DMS 273 (cell line): ENCODE measurements around the gene TEX264.

Experiments
- DNase-seq: peaks from one replicate; lab custom pipeline; 2025; ENCODE audit not compliant: unreplicated experiment; lab: John Stamatoyannopoulos, UW

The TEX264 gene

DNA sequence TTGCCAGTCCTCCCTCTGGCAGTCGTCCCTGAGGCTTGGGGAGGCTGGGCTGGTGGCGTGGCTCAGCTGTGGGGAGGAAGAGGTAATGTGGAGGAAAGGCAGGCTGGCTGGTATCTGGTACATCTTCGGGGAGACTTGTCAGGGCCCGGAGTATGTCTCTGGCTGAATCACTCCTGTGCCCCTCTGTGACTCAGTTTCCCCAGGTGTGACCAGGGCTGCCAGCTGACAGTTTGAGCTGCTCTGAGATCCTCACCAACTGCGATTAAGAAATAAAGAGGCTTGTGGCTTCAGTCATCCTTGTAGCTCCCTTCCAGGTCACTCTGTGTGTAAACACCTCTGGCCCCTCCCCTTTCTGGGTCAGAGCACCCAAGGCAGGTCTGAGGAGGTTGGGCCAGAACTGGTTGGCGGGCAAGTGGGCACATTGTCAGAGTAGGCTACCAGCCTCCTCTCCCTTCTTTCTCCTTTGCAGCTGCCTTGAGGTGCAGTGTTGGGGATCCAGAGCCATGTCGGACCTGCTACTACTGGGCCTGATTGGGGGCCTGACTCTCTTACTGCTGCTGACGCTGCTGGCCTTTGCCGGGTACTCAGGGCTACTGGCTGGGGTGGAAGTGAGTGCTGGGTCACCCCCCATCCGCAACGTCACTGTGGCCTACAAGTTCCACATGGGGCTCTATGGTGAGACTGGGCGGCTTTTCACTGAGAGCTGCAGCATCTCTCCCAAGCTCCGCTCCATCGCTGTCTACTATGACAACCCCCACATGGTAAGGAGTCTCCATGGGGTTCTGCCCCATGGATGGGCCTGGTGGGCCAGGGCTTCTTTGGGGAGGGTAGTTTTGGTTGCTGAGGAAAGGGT, 3.0 kb downstream of the TEX264 start:
- no peak for DNase-seq

DNA sequence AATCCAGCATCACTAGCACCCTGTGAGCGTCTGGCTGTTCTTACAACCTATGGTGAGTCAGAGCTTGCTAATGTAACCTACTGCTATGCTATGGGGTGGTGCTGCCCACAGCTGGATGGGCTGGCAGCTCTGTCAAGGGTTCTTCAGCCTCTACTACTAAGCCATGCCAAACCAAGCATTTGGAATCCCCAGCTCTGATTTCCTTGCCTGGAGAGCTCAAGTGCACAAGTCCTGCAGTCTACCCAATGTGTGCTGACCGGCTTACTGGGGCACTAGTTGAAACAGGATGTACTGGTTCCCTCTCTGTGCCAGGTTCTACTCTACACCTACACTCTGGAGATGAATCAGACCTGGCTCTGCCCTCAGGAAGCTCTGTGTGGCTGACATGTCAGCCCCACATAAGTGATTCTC, 4.2 kb downstream of the TEX264 start:
- no peak for DNase-seq

DNA sequence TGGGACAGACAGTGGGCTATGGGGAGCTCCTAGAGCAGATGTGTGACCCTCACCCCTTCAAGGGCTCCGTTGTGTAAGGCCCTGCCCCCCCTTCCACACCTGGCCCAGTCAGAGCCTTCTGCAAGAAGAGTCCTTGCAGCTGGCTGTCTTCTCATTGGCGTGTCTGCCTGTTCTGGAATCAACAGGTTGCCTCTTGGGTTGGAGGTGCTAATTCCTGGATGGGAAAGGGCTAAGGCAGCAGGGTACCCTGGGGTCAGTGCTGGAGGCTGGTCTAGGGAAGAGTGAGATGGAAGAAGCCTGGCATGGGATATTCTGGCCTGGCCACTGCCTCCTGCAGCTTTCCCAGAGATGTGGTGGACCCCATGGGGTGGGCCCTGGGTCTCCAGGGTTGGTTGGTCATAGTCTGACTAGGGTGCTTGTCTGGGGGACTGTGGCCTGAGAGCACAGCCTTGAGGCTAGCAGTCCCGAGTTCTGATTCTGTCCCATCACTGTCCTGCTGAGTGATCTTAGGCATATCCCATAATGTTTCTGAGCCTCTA, 5.1 kb downstream of the TEX264 start:
- no peak for DNase-seq

DNA sequence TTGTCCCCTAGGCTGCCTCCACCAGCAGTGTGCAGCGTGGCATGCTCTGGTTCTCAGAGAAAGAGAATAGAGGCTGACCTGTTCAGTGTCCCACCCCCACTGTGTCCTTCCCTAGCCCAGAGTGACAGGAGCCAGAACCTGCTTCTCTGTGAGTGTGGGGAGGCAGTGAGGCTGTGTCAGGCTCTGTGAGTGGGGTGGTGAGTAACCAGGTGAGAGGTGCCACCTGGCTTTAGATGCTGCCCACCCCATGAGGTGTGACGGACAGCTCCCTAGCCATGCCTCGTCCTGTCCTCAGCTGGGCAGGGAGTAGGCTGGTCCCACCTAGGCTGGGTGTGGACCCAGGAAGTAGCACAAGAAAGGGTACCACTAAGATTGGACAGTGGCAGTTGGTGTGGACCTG, 6.3 kb downstream of the TEX264 start:
- no peak for DNase-seq

DNA sequence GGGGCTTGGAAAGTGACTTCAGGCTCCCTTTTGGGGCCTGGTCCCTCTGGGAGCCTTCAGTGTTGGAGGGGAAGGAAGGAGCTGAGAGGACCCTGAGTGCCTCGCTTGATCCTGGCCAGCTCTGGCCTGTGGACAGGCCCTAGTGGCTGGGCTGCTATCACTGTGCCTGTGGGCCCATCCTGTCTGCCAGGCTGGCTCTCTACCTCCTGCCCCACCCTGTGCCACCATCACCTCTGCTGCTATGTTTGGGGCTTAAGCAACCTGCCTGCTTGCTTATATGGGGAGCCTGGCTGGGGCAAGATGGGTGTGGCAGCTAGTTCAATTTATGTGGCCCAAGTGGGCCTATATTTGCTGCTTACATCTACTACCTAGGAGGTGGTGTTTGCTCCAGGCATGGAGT, 7.1 kb downstream of the TEX264 start:
- no peak for DNase-seq

DNA sequence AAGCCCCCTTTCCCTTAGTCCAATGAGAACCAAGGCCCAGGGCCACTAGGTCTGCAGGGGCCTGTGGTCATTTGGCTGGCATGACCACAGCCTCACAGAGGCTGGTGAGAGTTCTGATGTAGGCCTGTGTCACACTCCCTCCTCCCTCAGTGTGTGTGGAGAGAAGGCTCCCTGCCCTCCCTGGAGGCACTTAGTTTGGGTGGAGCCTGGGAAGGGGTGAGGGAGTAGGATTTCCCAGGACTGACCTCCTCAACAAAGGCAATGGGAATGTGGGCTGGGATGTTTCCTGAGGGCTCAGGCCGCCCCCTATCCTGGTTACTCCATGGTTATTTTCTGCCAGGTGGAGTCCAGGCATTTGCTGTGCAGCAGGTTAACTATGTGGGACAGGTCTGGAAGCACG, 7.6 kb downstream of the TEX264 start:
- DNase-seq, result no peak

DNA sequence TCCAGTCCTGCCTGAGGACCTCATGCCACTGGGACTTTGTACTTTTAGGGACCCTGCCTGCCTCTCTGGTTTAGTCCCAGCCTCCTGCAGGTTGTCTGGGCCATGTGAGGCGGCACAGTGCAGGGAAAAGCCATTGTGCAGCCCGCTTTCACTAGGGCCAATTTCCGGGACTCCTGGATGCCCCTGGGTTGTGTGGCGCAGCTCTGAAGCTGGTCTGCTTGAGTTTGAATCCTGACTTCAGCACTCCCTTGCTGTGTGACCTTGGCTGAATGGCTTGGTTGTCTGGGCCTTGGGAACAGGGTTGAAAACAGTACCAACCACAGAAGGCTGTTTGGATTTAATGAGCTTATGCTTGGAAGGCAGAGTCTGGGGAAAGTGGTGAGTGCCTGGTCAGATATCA, 8.3 kb downstream of the TEX264 start:
- DNase-seq, result no peak

DNA sequence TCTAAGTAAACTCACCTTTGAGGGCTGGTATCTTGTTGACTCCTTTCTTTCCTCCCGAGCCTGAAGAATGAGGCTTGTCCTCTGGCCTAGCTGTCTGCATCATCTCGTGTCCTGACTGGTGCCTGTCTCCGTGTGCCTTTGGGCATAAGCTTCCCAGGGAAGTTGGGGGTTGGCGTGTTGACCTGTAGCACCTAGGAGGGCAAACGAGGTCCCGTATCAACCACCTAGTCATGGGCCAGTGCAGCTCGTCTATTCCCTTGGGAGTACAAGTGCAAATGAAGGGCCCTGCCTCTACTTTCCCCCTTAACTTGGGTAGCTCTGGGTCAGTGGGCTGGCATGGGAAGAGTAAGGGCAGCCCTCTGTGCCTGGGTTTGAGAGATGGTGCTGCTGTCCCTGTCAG, 8.7 kb downstream of the TEX264 start:
- DNase-seq, result no peak

DNA sequence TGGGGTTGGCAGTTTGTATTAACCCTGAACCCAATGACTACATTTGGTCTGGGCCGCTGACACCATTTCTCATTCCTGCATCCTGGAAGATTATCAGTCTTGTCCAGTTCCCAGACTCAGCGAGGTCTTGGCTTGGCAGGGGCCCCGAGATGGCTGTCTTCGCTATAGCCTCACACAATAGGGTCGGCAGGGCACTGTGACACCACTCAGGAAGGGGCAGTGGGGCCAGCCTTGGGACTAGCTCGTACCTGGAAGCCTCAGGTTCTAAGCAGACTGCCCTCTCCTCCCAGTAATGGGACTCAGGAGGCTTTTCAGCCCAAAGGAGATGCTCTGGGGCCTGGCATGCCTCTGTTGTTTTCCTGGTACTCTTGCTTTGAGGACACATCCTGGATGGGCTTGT, 9.1 kb downstream of the TEX264 start:
- no peak for DNase-seq

DNA sequence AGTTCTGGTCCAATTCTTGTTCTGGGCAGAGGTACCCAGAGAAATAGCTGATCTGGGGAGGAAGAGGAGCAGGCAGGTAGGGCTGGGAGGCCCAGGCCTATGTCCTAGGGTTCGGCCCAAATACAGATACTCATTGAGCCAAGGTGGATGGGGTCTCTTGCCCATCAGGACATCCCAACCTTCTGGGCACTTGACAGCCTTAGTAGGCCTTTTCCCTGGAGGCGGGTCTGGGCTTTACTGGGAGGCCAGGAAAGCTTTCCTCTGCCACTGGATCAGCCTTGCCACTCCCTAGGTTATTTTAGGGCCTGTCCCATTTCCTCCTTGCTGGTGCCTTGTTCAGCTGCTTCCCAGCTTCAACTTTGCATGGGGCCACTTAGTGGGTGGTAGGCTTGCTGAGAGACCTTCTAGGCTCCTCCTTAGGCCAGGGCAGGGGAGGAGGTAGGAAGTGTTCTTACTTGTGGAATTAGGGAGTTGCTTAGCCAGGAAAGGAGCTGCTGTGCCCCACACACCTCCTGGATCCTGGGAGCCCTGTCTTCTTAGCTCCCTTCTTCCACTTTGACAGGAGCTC, 9.7 kb downstream of the TEX264 start:
- no peak for DNase-seq

DNA sequence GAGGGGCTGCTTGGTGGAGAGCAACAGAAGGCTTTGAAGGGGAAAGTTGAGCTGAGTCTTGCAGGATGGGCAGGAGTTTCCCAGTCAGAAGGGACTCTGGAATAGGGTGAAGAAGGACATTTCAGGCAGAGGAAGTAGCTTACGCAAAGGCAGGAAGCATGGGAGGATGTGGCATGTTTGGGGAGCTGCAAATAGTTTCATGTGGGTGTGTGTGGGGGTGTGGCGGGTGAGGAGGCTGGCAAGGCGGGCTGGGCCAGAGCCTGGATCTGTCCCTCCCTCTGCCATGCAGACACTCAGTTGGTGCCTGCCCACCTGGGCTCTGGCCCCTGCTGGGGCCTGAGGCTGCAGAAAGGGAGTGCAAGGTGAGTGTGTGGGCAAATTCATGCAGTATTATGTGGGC, 10.4 kb downstream of the TEX264 start:
- no peak for DNase-seq

DNA sequence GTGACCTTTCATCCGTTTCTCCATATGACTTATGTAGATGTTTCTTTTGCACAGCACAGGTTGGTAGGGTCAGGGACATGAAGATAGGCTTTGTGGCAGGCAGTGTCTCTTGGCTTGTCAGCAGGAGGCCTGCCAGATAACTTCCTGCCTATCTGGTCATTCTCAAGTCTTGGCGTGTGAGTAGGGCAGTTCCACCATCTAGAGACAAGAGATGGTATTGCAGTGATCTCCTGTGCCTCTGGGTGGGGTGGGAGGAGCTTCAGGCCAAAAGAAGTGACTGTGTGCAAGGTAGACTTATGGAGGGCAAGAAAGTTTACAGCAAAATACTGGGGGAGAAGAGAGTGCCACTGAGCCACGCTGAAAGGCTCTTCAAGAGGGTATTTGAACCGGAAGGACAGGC, 11.0 kb downstream of the TEX264 start:
- DNase-seq, result peak; percentile 78

DNA sequence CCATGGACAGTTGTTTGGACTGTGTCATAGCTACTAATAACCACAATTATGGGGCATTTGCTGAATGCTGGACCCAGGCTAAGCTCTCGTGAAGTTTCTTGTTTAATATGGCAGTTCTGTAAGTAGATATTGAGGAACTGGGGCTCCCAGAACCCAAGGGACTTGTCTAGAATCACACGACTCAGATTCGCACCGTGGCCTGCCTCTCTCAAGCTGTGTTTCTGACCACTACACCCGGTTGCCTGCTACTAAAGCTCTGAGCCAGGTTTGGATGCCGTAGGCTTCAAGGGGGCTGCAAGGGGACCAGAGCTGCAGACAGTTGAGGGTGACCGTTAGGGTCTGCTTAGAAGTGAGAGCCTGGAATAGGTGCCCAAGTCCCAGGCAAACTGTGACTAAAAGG, 11.5 kb downstream of the TEX264 start:
- no peak for DNase-seq

DNA sequence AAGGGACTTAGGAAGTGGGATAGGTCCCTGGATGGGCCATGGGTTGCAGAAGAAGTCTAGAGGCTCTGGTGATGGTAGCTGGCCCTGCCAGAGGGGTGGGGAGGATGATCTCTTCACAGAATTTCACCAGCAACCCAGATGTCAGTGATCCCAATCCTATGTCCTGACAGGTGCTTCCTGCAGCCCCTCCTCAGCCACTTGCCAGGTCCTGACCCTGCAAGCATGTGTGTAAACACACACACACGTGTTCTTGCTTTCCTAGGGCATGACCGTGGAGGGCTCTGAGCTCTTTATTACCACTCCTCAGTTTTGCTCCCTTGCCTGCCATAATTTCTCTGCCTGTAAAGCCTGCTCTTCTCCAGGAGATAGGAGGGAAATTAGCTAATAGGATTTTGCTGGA, 12.5 kb downstream of the TEX264 start:
- DNase-seq, result no peak

DNA sequence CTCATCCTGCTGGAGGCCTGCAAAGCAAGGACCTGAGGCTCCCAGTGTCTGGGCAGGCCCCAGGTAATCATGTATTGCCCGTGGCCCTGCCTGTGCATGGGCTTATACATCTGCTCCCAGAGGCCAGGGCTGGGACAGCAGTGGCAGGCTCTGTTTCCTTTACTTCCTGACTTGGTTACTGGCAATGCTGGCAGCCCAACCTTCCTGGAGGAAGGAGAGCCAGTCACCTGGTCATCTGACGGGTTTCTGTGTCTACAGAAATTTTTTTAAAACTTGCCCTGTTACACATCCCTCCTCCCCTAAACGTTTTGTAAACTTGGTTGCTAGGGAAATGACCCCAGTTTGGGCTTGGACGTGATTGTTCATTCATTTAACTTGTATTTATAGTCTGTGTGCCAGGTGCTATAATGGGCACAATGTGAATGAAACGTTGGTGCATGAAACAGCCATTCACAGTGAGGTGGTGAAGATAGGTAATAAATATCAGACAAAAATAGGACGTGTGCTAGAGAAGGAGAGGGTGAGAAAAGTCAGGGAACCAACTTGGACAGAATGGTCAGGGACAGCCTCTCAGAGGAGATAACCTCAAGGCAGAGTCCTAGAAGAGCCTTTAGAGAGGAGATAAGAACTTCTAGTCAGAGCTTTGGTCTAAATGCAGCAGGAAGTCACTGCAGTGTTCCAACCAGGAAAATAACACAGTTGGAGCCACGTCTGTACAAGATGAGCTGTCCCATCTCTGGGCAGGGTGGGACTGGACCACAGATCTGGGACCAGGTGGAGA, 14.1 kb downstream of the TEX264 start:
- DNase-seq, result no peak

DNA sequence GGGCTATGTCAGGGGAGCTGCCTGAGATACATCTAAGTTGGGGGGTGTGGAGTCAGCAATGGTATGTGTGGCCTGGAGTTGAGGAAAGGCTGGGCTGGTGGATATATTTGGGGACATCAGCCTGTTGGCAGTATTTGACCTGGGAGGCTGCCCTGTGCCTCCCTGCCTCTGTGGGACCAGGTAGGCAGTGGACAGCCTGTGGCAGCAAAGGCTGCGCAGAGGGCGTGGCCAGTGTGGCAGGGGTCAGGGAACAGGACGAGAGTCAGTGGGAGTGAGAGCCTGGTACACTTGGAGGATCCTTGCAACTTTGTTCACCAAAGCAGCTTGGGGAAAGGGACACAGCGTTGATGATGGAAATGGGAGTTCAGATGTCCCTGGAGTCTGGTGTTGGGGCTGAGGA, 15.0 kb downstream of the TEX264 start:
- no peak for DNase-seq

DNA sequence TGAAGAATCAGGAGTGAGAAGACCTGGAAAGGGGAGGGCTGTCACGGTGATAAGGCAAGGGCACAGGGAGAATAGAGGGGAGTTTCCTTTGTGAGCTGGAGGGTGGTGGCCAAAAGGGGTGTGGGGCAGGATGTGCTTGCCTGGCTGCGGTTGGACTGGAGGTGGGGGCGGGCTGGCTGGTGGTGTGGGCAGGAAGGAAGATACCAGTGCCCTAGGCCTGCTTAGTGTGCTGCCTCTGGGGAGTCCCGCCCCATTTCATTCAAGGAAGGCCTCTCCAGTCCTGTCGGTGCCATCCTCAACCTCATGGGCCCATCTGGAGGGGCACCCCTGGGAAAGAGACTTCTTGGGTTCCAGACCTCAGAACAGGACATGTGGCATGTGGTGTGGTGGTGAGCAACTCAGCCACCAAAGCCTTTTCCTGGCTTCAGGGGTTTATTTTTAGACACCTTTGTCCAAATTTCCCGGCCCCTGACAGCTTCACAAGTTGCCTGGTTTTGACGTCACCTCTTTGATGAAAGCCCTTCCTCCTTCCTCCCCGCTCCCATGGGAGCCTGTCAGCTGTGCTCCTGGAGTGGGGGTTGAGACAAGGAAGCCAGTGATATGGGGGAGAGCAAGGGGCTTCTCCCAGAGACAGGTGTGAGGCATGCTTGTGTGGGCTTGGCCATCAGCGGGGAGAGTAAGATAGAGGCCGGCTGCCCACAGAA, 15.6 kb downstream of the TEX264 start:
- no peak for DNase-seq

DNA sequence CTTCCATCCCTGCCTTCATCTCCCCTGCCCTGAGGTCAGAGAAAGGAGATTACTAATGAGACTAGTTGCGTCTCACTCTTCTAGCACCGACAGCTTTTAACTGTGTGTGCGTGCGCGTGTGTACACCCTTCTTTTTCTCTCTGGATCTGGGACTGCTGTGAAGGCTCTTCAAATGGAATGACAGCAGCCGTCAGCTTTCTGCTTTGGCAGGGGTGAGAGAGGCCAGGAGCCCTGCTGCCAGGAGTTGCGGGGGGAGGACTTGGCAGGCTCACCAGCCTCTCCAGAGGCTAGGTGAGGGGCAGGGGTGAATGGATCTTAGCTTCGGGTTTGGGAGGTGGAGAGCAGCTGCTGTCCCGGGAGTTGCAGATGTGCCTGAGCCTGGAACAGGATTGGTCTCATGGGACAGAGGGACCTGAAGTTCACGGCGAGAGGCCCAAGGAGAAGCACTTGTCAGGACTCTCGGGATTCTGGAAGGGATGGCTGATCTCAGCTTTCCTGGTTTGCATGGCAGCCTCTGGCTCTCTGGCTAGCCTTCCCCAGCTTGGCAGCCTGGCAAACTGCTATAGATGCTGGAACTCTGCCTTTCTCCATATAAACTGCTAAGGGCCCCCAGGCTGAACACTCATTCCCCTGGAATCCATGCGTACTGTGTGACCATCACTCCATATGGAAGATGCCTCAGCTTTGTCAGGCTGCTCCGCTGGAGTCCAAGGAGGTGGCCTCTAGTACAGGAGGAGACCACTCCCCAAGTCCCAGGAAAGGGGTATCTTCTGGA, 16.6 kb downstream of the TEX264 start:
- DNase-seq, result no peak

DNA sequence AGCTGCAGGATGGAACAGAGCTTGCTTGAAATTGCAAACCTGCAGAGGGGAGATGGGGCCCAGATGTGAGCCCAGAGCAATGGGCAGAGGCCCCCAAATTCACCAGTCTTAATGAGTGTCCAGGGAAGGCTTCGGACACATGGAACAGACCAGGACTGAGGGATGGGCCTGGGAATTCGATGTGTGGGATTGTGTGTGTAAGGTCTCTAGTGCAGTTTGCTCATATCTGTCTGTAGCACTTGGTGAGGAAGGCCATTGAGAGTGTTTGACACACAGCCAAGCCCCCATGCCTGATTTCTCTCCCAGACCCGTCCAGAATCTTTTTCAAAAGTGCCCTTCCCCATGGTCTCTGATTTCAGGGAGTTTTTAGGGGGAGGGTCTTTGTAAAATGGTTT, 17.2 kb downstream of the TEX264 start:
- no peak for DNase-seq

DNA sequence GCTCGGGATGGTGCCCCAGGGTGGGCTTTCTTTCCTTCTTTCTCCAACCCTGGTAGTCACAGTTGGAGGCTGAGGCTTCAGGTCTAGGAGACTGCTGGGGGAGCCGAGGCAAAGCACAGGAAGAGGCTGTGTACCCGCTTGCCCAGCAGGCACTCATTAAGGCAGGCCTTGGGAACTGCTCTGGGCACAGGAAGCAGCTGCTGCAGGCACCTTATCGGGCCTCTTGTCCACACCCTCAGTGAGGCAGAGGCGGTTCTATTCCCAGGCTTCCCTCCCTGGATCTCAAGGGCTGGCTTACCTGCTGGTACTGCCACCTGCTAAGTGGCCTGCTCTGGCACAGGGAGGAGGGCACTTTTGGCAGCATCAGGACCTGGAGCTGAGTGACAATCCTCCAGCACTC, 20.0 kb downstream of the TEX264 start:
- DNase-seq, result no peak

DNA sequence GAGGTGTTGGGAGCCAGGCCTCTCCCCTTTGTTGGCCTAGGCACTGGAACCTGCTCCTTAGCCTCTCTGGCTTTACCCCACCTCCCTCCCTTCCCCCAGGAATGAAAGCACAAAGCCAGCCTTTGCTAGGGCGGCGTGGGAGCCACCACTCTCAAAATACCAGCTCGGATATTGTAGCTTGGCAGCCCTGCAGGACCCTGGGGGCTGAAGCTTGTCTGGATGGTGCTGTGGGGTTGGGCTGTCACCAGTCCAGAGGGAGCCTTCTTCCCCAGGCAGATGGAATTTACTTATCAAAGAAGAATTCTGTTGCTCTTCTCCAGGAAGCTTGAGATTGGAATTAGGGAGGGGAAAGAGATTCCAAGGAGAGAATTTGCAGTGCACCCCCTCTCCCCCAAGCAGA, 20.9 kb downstream of the TEX264 start:
- DNase-seq, result no peak
